ENCODE data around the gene TACR1.
A peak's percentile ranks its signal among the peaks of the same experiment; 100 is the strongest.

DNA sequence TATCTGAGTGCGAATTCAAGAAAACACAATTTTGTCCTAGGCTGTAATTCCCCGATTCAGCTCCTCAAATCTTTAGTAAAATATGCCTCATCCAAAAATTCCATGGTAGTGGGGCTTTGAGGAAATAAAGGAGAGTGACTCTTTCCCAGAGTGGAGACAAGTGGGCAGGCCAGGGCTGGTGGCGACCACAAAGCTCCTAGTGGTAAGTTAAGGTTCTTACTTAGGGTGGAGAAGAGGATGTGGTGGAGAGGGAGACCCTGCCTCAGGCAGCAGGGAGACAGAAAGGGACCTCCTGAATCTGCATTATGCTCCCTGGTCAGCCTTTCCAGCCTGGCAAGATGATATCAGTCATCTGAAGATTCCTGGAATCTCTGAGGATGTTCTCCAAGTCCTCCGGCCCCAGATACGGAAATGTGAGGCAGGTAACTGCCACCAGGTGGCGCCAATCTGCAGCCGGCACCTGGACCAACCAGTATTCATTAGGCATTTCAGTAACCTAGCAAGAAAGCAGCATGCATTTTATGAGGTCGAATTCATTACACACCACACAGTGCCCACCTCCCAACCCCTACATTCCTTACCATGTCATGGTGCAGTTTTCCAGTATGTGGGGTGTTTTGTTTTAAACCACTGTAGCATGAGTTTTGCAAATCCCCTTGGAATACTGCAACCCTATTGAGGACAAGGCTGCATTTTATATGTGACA, 134.5 kb downstream of the TACR1 start:
- TF ChIP-seq, protein P1, sequence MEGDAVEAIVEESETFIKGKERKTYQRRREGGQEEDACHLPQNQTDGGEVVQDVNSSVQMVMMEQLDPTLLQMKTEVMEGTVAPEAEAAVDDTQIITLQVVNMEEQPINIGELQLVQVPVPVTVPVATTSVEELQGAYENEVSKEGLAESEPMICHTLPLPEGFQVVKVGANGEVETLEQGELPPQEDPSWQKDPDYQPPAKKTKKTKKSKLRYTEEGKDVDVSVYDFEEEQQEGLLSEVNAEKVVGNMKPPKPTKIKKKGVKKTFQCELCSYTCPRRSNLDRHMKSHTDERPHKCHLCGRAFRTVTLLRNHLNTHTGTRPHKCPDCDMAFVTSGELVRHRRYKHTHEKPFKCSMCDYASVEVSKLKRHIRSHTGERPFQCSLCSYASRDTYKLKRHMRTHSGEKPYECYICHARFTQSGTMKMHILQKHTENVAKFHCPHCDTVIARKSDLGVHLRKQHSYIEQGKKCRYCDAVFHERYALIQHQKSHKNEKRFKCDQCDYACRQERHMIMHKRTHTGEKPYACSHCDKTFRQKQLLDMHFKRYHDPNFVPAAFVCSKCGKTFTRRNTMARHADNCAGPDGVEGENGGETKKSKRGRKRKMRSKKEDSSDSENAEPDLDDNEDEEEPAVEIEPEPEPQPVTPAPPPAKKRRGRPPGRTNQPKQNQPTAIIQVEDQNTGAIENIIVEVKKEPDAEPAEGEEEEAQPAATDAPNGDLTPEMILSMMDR (IDR thresholded peaks at IDR 0.05) = peak in 5 of 6 experiments; percentile 43 to 83 (median 62)
- TF ChIP-seq POLR2A (IDR thresholded peaks at IDR 0.05) = no peak

Measured in Peyer's patch (tissue), 4 donors.